Breast epithelium (tissue), 4 donors: ENCODE results near the gene GAS7. TPM values are rescaled to one million over a fixed set of nuclear protein-coding genes. Genes with fewer than 3 reads are reported as not detected.
A peak's percentile ranks its signal among the peaks of the same experiment; 100 is the strongest.

Experiments used
- DNase-seq, 2 donors: peaks; one replicate each; pipeline ENCODE4 v3.0.0-alpha.2; 2019; ENCODE audit warnings: low spot score in 2 of 2
- H3K27ac ChIP-seq, 2 donors: fragments of 200-600 bp; sonication (generic) in 1 of 2; one replicate each; pipeline ENCODE4 v1.5.1; 2016 to 2019; ENCODE audit warnings: mild to moderate bottlenecking in 1 of 2
- H3K27me3 ChIP-seq, 2 donors: fragments of 200-600 bp; sonication (generic) in 1 of 2; one replicate each; pipeline versions ENCODE4 v1.5.1 to v1.6.0; 2017 to 2019; ENCODE audit warnings: control low read depth in 1 of 2, mild to moderate bottlenecking in 1 of 2
- H3K36me3 ChIP-seq: fragments of 200-600 bp; one replicate; pipeline ENCODE4 v1.5.1; 2019
- H3K4me1 ChIP-seq, 2 donors: fragments of 200-600 bp; sonication (generic); one replicate each; pipeline ENCODE4 v1.5.1; 2016 to 2019; ENCODE audit warnings: control low read depth in 1 of 2
- H3K4me3 ChIP-seq, 3 donors: fragments of 200-600 bp; sonication (generic); 1 replicate in 2 of 3; 2 replicates in 1 of 3; pipeline ENCODE4 v1.5.1; 2016 to 2019; ENCODE audit warnings: mild to moderate bottlenecking in 3 of 3, moderate library complexity in 2 of 3
- H3K9me3 ChIP-seq, 2 donors: fragments of 200-600 bp; sonication (generic) in 1 of 2; one replicate each; pipeline ENCODE4 v1.5.1; 2016 to 2019; ENCODE audit warnings: control low read depth in 1 of 2
- CTCF ChIP-seq, 3 donors: fragments of 450-650 bp; IDR thresholded peaks; one replicate each; pipeline ENCODE4 v1.5.1; 2016 to 2017; ENCODE audit warnings: antibody characterized with exemption in 3 of 3, mild to moderate bottlenecking in 3 of 3, moderate library complexity in 3 of 3
- POLR2A ChIP-seq: fragments of 450-650 bp; IDR thresholded peaks from one replicate; pipeline ENCODE4 v1.6.1; 2016; ENCODE audit warnings: antibody characterized with exemption, mild to moderate bottlenecking, moderate library complexity
- POLR2AphosphoS5 ChIP-seq, 3 donors: sonication (generic); formaldehyde crosslinking; IDR thresholded peaks; one replicate each; pipeline ENCODE4 v1.6.1; 2017; ENCODE audit warnings: antibody characterized with exemption in 3 of 3
- intact Hi-C: fragments of 100-400 bp; cut with DNase I; formaldehyde crosslinking; loops from one replicate; pipeline ENCODE4 v1.15.1; 2023; ENCODE audit warnings: low total_unique reads
- total RNA-seq, 3 donors: library from RNA; depleted of rRNA; stranded (reverse); fragments of >200 nt; gene quantifications; one replicate each; pipeline ENCODE4 v1.1.0, GENCODE V29; 2016

The GAS7 gene
- total RNA-seq, 3 donors from 2014 or later, result 21.8 to 62.2 (median 33.4) TPM

- H3K4me1 ChIP-seq, result no peaks in the 10 kb centered on the region
- no peaks in the 10 kb centered on the region for H3K36me3 ChIP-seq
- no peak for DNase-seq
- peaks cover 0 to 7% of the 10 kb centered on the region in 2 donors for H3K9me3 ChIP-seq
- H3K27ac ChIP-seq, result no peak overlapping the region
- H3K4me3 ChIP-seq, result no peak overlapping the region
- TF ChIP-seq POLR2A (no peak), CTCF (IDR thresholded peaks at IDR 0.05) (no peak), POLR2AphosphoS5 (IDR thresholded peaks at IDR 0.05) (no peak)
- intact Hi-C loops, result no loop called here
- no peaks in the 10 kb centered on the region for H3K27me3 ChIP-seq
Observed at GRCh38 chr17:10234033-10234432, 35.6 kb upstream of the GAS7 start.

- Histone ChIP-seq H3K27ac (no peak overlapping the region), H3K36me3 (no peaks in the 10 kb centered on the region), H3K4me1 (no peaks in the 10 kb centered on the region), H3K27me3 (no peaks in the 10 kb centered on the region), H3K9me3 (peaks cover 0 to 7% of the 10 kb centered on the region in 2 donors), H3K4me3 (no peak overlapping the region)
- intact Hi-C loops, result no loop called here
- TF ChIP-seq POLR2A, result no peak
- TF ChIP-seq CTCF (IDR thresholded peaks at IDR 0.05), result no peak
- TF ChIP-seq POLR2AphosphoS5 (IDR thresholded peaks at IDR 0.05), result no peak
- DNase-seq, result no peak
Observed at GRCh38 chr17:10233161-10233560, 34.8 kb upstream of the GAS7 start.

- intact Hi-C loops, result no loop called here
- Histone ChIP-seq H3K9me3 (peaks cover 0 to 7% of the 10 kb centered on the region in 2 donors), H3K27ac (no peak overlapping the region), H3K4me1 (no peaks in the 10 kb centered on the region), H3K4me3 (no peak overlapping the region), H3K36me3 (no peaks in the 10 kb centered on the region), H3K27me3 (no peaks in the 10 kb centered on the region)
- TF ChIP-seq POLR2AphosphoS5 (IDR thresholded peaks at IDR 0.05) (no peak), POLR2A (no peak), CTCF (IDR thresholded peaks at IDR 0.05) (no peak)
- no peak for DNase-seq
Observed at GRCh38 chr17:10229181-10229580, 30.8 kb upstream of the GAS7 start.

- no peaks in the 10 kb centered on the region for H3K27me3 ChIP-seq
- intact Hi-C loops, result no loop called here
- no peak overlapping the region for H3K4me3 ChIP-seq
- peaks cover 0 to 14% of the 10 kb centered on the region in 2 donors for H3K9me3 ChIP-seq
- no peak overlapping the region for H3K27ac ChIP-seq
- H3K36me3 ChIP-seq, result no peaks in the 10 kb centered on the region
- H3K4me1 ChIP-seq, result no peaks in the 10 kb centered on the region
- no peak for DNase-seq
- TF ChIP-seq POLR2A (no peak), CTCF (IDR thresholded peaks at IDR 0.05) (peak; percentile 23 to 69 (median 68))
Observed at GRCh38 chr17:10226930-10227695, 28.7 kb upstream of the GAS7 start.

GRCh38 chr17:10224582-10225195, 26.3 kb upstream of the GAS7 start:
- Histone ChIP-seq H3K27me3 (no peaks in the 10 kb centered on the region), H3K9me3 (peaks cover 0 to 7% of the 10 kb centered on the region in 2 donors), H3K4me1 (no peaks in the 10 kb centered on the region), H3K27ac (no peak overlapping the region), H3K4me3 (no peak overlapping the region), H3K36me3 (no peaks in the 10 kb centered on the region)
- intact Hi-C loops, result no loop called here
- DNase-seq, result no peak
- TF ChIP-seq CTCF (IDR thresholded peaks at IDR 0.05), result no peak
- TF ChIP-seq POLR2AphosphoS5 (IDR thresholded peaks at IDR 0.05), result no peak
- TF ChIP-seq POLR2A, result no peak
